K562 (cell line): ENCODE results near the gene CEBPB. TPM values are rescaled to one million over a fixed set of nuclear protein-coding genes. Genes with fewer than 3 reads are reported as not detected.

Experiments
- ATAC-seq: fragments of 200-7000 bp; cut with Tn5 transposase; 3 replicates; pipeline ENCODE4 v1.9.1; 2020; ENCODE audit warnings: moderate library complexity
- BruUV-seq: library from RNA; stranded (reverse); fragments of 400-500 nt; replicated peaks from 2 replicates; lab custom pipeline; 2021; lab: Mats Ljungman, UMichigan
- CTCF ChIA-PET: fragments of 300-600 bp; formaldehyde crosslinking; extraction: SDS; loops from one replicate; lab custom pipeline; 2021; ENCODE audit warnings: low intra/inter-chr PET ratio; lab: Yijun Ruan, JAX
- POLR2A ChIA-PET: fragments of 300-600, 350-650 bp; sonication (Branson Sonifier 250); formaldehyde crosslinking; extraction: SDS; loops from one replicate; lab custom pipeline; 2021; ENCODE audit warnings: antibody characterized with exemption, inconsistent platforms; lab: Yijun Ruan, JAX
- DNase-seq, 4 experiments: peaks; one replicate each; pipeline versions ENCODE4 v3.0.0 to v3.0.0-alpha.2; 2011 to 2018; ENCODE audit warnings: low spot score in 3 of 4, mixed read lengths in 3 of 4; ENCODE audit errors: extremely low read depth in 1 of 4
- FAIRE-seq: peaks from 2 replicates; lab custom pipeline; 2011; peaks lifted over from hg19 to GRCh38; lab: Jason Lieb, UNC
- H2AFZ ChIP-seq: 2 replicates; pipeline ENCODE4 v1.6.0; 2011; ENCODE audit warnings: low read depth, low read length, control low read depth, inconsistent platforms
- H3K27ac ChIP-seq: fragments of 200-600 bp; 3 replicates; pipeline ENCODE4 v1.8.0; 2011; ENCODE audit warnings: low read depth, mild to moderate bottlenecking, control low read depth, inconsistent platforms, low read length, moderate library complexity, mixed read lengths; ENCODE audit errors: extremely low read depth
- H3K27me3 ChIP-seq, 2 experiments: fragments of 300-600 bp in 1 of 2; 2 replicates in 1 of 2; 3 replicates in 1 of 2; pipeline versions ENCODE4 v1.6.0 to v1.8.0; 2011; ENCODE audit warnings: inconsistent platforms in 2 of 2, low read length in 2 of 2, mild to moderate bottlenecking in 1 of 2, mixed read lengths in 1 of 2, moderate library complexity in 1 of 2; ENCODE audit not compliant: control insufficient read depth in 2 of 2, insufficient read depth in 2 of 2
- H3K36me3 ChIP-seq: fragments of 300-600 bp; 3 replicates; pipeline ENCODE4 v1.8.0; 2011; ENCODE audit warnings: mild to moderate bottlenecking, low read length, inconsistent platforms; ENCODE audit not compliant: control insufficient read depth, insufficient read depth
- H3K4me1 ChIP-seq, 2 experiments: fragments of 200-600 bp in 1 of 2; replicated peaks in 1 of 2; 2 replicates in 1 of 2; 3 replicates in 1 of 2; pipeline versions ENCODE4 v1.5.1 to v1.8.0; 2011; ENCODE audit warnings: inconsistent platforms in 2 of 2, low read length in 2 of 2, mild to moderate bottlenecking in 1 of 2, mixed read lengths in 1 of 2, moderate library complexity in 1 of 2; ENCODE audit not compliant: control insufficient read depth in 2 of 2, insufficient read depth in 2 of 2
- H3K4me2 ChIP-seq: 2 replicates; pipeline ENCODE4 v1.6.1; 2011; ENCODE audit warnings: low read length, control low read depth, inconsistent platforms, mixed read lengths; ENCODE audit not compliant: insufficient read depth
- H3K4me3 ChIP-seq: fragments of 200-600 bp; sonication (generic), shearing (Covaris generic); 2 replicates; pipeline ENCODE4 v1.5.1; 2016; ENCODE audit warnings: control low read depth, inconsistent platforms
- H3K79me2 ChIP-seq: fragments of 200-600 bp; 3 replicates; pipeline ENCODE4 v1.8.0; 2011; ENCODE audit warnings: low read length, inconsistent platforms; ENCODE audit not compliant: control insufficient read depth, insufficient read depth
- H3K9ac ChIP-seq, 2 experiments: 2 replicates each; pipeline versions ENCODE4 v1.6.0 to v1.6.1; 2011; ENCODE audit warnings: low read depth in 2 of 2, low read length in 2 of 2, control low read depth in 1 of 2, inconsistent platforms in 1 of 2, mild to moderate bottlenecking in 1 of 2, mixed read lengths in 1 of 2; ENCODE audit not compliant: insufficient read depth in 1 of 2
- H3K9me1 ChIP-seq: one replicate; pipeline ENCODE4 v1.6.0; 2011; ENCODE audit warnings: inconsistent platforms, mild to moderate bottlenecking, low read length, moderate library complexity; ENCODE audit not compliant: control insufficient read depth, insufficient read depth
- H3K9me3 ChIP-seq: replicated peaks from 2 replicates; pipeline ENCODE4 v1.5.1; 2011; ENCODE audit warnings: low read depth, low read length, inconsistent platforms; ENCODE audit not compliant: control insufficient read depth, insufficient read depth
- H4K20me1 ChIP-seq: replicated peaks from 2 replicates; pipeline ENCODE4 v1.6.1; 2011; ENCODE audit warnings: low read length, inconsistent platforms, mixed read lengths; ENCODE audit not compliant: control insufficient read depth, insufficient read depth
- DMBX1 ChIP-seq: fragments of 250-450 bp; sonication (Bioruptor Pico); IDR thresholded peaks from 2 replicates; pipeline ENCODE4 v1.8.0; 2022; ENCODE audit warnings: inconsistent platforms, mild to moderate bottlenecking, moderate library complexity, borderline replicate concordance
- E2F3 ChIP-seq: fragments of 250-450 bp; sonication (Bioruptor Pico); IDR thresholded peaks from 2 replicates; pipeline ENCODE4 v1.4.0; 2020; ENCODE audit warnings: mild to moderate bottlenecking
- E2F6 ChIP-seq, 2 experiments: IDR thresholded peaks; 2 replicates each; pipeline ENCODE4 v1.6.1; 2011; ENCODE audit warnings: borderline replicate concordance in 1 of 2, control low read depth in 1 of 2, low read depth in 1 of 2, low read length in 1 of 2, mild to moderate bottlenecking in 1 of 2, mixed read lengths in 1 of 2, moderate library complexity in 1 of 2; ENCODE audit not compliant: insufficient read depth in 1 of 2, insufficient read length in 1 of 2, poor library complexity in 1 of 2, severe bottlenecking in 1 of 2; ENCODE audit errors: extremely low read depth in 1 of 2
- EGR1 ChIP-seq: fragments of 450-650 bp; conservative IDR thresholded peaks from 2 replicates; pipeline ENCODE4 v1.6.1; 2017; ENCODE audit warnings: mild to moderate bottlenecking
- ETV6 ChIP-seq, 3 experiments: fragments of 150-350 bp in 1 of 3; sonication (generic) in 1 of 3; formaldehyde crosslinking in 1 of 3; IDR thresholded peaks; 2 replicates each; pipeline versions ENCODE4 v1.6.1 to v1.8.0; 2014 to 2022; ENCODE audit warnings: borderline replicate concordance in 2 of 3, low read depth in 2 of 3, antibody characterized with exemption in 1 of 3, low read length in 1 of 3, mild to moderate bottlenecking in 1 of 3, missing genetic modification reagents in 1 of 3
- HEY1 ChIP-seq: fragments of 250-450 bp; sonication (Bioruptor Pico); IDR thresholded peaks from 2 replicates; pipeline ENCODE4 v1.5.0; 2020; ENCODE audit warnings: mild to moderate bottlenecking, moderate library complexity, borderline replicate concordance
- JUN ChIP-seq, 2 experiments: sonication (generic) in 1 of 2; formaldehyde crosslinking in 1 of 2; IDR thresholded peaks; 2 replicates each; pipeline versions ENCODE4 v1.6.1 to v1.8.0; 2012 to 2022; ENCODE audit warnings: borderline replicate concordance in 2 of 2, mild to moderate bottlenecking in 2 of 2, improper control_type of control experiment in 1 of 2, low read depth in 1 of 2, low read length in 1 of 2, missing genetic modification reagents in 1 of 2
- KDM4B ChIP-seq, 2 experiments: fragments of 450-650 bp in 1 of 2; sonication (generic) in 1 of 2; IDR thresholded peaks; 2 replicates each; pipeline ENCODE4 v1.6.1; 2016 to 2017; ENCODE audit warnings: borderline replicate concordance in 2 of 2, antibody characterized with exemption in 1 of 2, low read depth in 1 of 2, mild to moderate bottlenecking in 1 of 2
- KDM5B ChIP-seq: fragments of 200-600 bp; sonication (generic); IDR thresholded peaks from 2 replicates; pipeline ENCODE4 v1.6.1; 2012; ENCODE audit warnings: low read depth, mild to moderate bottlenecking, moderate library complexity, low read length, control low read depth, inconsistent platforms; ENCODE audit not compliant: insufficient replicate concordance
- NONO ChIP-seq, 2 experiments: fragments of 200-400 bp in 1 of 2; fragments of 450-650 bp in 1 of 2; formaldehyde crosslinking in 1 of 2; IDR thresholded peaks; 2 replicates each; pipeline ENCODE4 v1.6.1; 2017; ENCODE audit warnings: low read depth in 2 of 2, mild to moderate bottlenecking in 2 of 2, moderate library complexity in 2 of 2, low read length in 1 of 2
- PHF8 ChIP-seq: fragments of 200-600 bp; sonication (generic); IDR thresholded peaks from 2 replicates; pipeline ENCODE4 v1.6.1; 2012; ENCODE audit warnings: mixed run types, mild to moderate bottlenecking, inconsistent platforms, low read length, moderate library complexity, borderline replicate concordance
- SOX6 ChIP-seq: fragments of 450-650 bp; IDR thresholded peaks from 2 replicates; pipeline ENCODE4 v1.6.1; 2014; ENCODE audit warnings: mild to moderate bottlenecking
- SPI1 ChIP-seq: IDR thresholded peaks from 2 replicates; pipeline ENCODE4 v1.6.1; 2011; ENCODE audit warnings: low read depth, low read length, control low read depth, borderline replicate concordance
- TARDBP ChIP-seq: fragments of 450-650 bp; IDR thresholded peaks from 2 replicates; pipeline ENCODE4 v1.6.1; 2016
- ZNF511 ChIP-seq: sonication (generic); formaldehyde crosslinking; IDR thresholded peaks from 2 replicates; pipeline ENCODE4 v1.8.0; 2022; ENCODE audit warnings: mild to moderate bottlenecking, missing genetic modification reagents
- ZNF551 ChIP-seq: fragments of 250-450 bp; sonication (Bioruptor Pico); IDR thresholded peaks from 2 replicates; pipeline ENCODE4 v1.5.0; 2021; ENCODE audit warnings: mild to moderate bottlenecking, moderate library complexity
- ZNF589 ChIP-seq: fragments of 200-800 bp; sonication (Bioruptor generic); IDR thresholded peaks from 2 replicates; pipeline ENCODE4 v1.6.1; 2016; ENCODE audit warnings: low read depth, missing genetic modification characterization, missing compliant biosample characterization
- ZSCAN32 ChIP-seq: fragments of 450-650 bp; formaldehyde crosslinking; IDR thresholded peaks from 2 replicates; pipeline ENCODE4 v1.4.0; 2020; ENCODE audit warnings: mild to moderate bottlenecking, moderate library complexity
- WGBS: fragments of 100-300 bp; shearing (Covaris generic); methylation state at CpG from one replicate; pipeline ENCODE4 v1.1.6; 2016; ENCODE audit warnings: low coverage, mixed read lengths; ENCODE audit not compliant: insufficient coverage; ENCODE audit errors: missing lambda C conversion rate; 5-methylcytosine and 5-hydroxymethylcytosine counted together
- in situ Hi-C: fragments of 300-500 bp; cut with MboI; formaldehyde crosslinking; loops from 4 replicates; pipeline ENCODE4 v1.15.0; 2018; ENCODE audit warnings: inconsistent platforms, mixed read lengths
- intact Hi-C: fragments of 100-400 bp; cut with micrococcal nuclease; formaldehyde crosslinking; loops from 2 replicates; pipeline ENCODE4 v1.14.2; 2022
- polyA plus RNA-seq, 8 experiments: library from polyadenylated mRNA; depleted of rRNA in 4 of 8; stranded (reverse) in 5 of 8; unstranded in 3 of 8; fragments of >200 nt; fragmentation: Nextera tagmentation in 2 of 8; fragmentation: Illumina TruSeq in 1 of 8; extraction: Ambion mirVana in 2 of 8; extraction: Trizol in 1 of 8; gene quantifications; 2 replicates each; pipeline versions ENCODE4 v1.2.1 to v1.2.3, GENCODE V29; 2011 to 2014; ENCODE audit warnings: inconsistent platforms in 1 of 8, missing spikeins in 1 of 8
- total RNA-seq, 7 experiments: library from RNA; depleted of rRNA in 6 of 7; stranded (reverse); fragments of >200 nt in 6 of 7; fragmentation: Illumina TruSeq in 2 of 7; extraction: Trizol in 2 of 7; gene quantifications; 2 replicates each; pipeline versions ENCODE4 v1.2.1 to v1.2.3, GENCODE V29; 2011 to 2021; ENCODE audit warnings: low replicate concordance in 1 of 7

The CEBPB gene
- total and polyA plus RNA-seq, 9 of the 15 experiments (the other 6 are each of a cell fraction or from before 2014, with no cell fraction given) = 1.2 to 72.6 (median 7.8) TPM

- CTCF ChIA-PET = interaction anchor here (2.6 kb wide), 1 partner anchor 269 kb away, joined by 21 read pairs; no protein-coding TSS in a partner anchor
- Histone ChIP-seq H2AFZ (no peak overlapping the region; the same call in 1 of the 2 replicates), H3K27ac (peak overlapping the region; percentile 99), H4K20me1 (peaks cover 16% of the 10 kb centered on the region; the same call in 1 of the 2 replicates), H3K27me3 (no peaks in the 10 kb centered on the region), H3K4me2 (peak overlapping the region; percentile 99; the same call in 1 of the 2 replicates), H3K4me1 (peaks cover 48 to 76% of the 10 kb centered on the region in 2 experiments), H3K9me1 (peaks cover 12% of the 10 kb centered on the region), H3K4me3 (peak overlapping the region; percentile 95), H3K9me3 (no peaks in the 10 kb centered on the region), H3K9ac (peak overlapping the region; percentile 96 to 100; a peak in 3 of 4 replicates), H3K79me2 (peaks cover 41% of the 10 kb centered on the region), H3K36me3 (peaks cover 18% of the 10 kb centered on the region)
- in situ Hi-C loops (no loop called here), intact Hi-C loops (loop anchor here (5.0 kb wide), 1 partner anchor 101 kb away; no protein-coding TSS in a partner anchor)
- no TSS peak for BruUV-seq
- DNase-seq (peak; percentile 62 to 75 (median 74)), FAIRE-seq (no peak), ATAC-seq (peak; percentile 2)
- POLR2A ChIA-PET = interaction anchor here (0.6 to 2.1 kb wide), 33 partner anchors 9 to 543 kb away, joined by 3 to 12 read pairs (median 3); partner anchors contain the start of gene SNAI1
- 0% methylated on average over 19 of the region's 69 CpGs for WGBS
- TF ChIP-seq HEY1 (CRISPR knock-in tag) (no peak), ETV6 (IDR thresholded peaks at IDR 0.05; ENCODE audit: borderline replicate concordance in 1 of 2, low read depth in 2 of 2, low read length in 1 of 2) (no peak), ETV6 (CRISPR knock-in tag; IDR thresholded peaks at IDR 0.05; ENCODE audit: borderline replicate concordance) (peak; percentile 7; the same call in 1 of the 2 replicates), PHF8 (peak; percentile 39; the same call in 1 of the 2 replicates), ZNF551 (CRISPR knock-in tag) (no peak), DMBX1 (no peak), JUN (IDR thresholded peaks at IDR 0.05; ENCODE audit: borderline replicate concordance, low read depth, low read length) (no peak), JUN (CRISPR knock-in tag; IDR thresholded peaks at IDR 0.05; ENCODE audit: borderline replicate concordance) (0 out of 2 replicates have a peak, but pooled peaks have one; percentile 61), EGR1 (peak; percentile 83), E2F3 (0 out of 2 replicates have a peak, but pooled peaks have one; percentile 0), KDM5B (no peak), KDM4B (IDR thresholded peaks at IDR 0.05; ENCODE audit: borderline replicate concordance in 2 of 2, low read depth in 1 of 2) (peak in 1 of 2 experiments; percentile 32; a peak in 1 of 4 replicates), SOX6 (0 out of 2 replicates have a peak, but pooled peaks have one; percentile 3), ZNF511 (CRISPR knock-in tag) (0 out of 2 replicates have a peak, but pooled peaks have one; percentile 40), NONO (IDR thresholded peaks at IDR 0.05; ENCODE audit: low read depth in 2 of 2, low read length in 1 of 2) (0 out of 4 replicates have a peak, but pooled peaks of 1 of the 2 experiments have one; percentile 4), TARDBP (0 out of 2 replicates have a peak, but pooled peaks have one; percentile 5), ZSCAN32 (CRISPR knock-in tag) (no peak), ZNF589 (CRISPR knock-in tag) (peak; percentile 67; the same call in 1 of the 2 replicates), SPI1 (peak; percentile 69), E2F6 (IDR thresholded peaks at IDR 0.05; ENCODE audit: borderline replicate concordance in 1 of 2, extremely low read depth in 1 of 2, insufficient read depth in 1 of 2, insufficient read length in 1 of 2, low read depth in 1 of 2, low read length in 1 of 2, poor library complexity in 1 of 2, severe bottlenecking in 1 of 2) (peak in 1 of 2 experiments; percentile 73)
Measured at GRCh38 chr20:50191065-50191543, 474 bp downstream of the CEBPB start.
